GM12878 (cell line): ENCODE data around the gene GTF2B. TPM values are rescaled to one million over a fixed set of nuclear protein-coding genes. Genes with fewer than 3 reads are reported as not detected.

Experiments
- ATAC-seq: fragments of 200-7000 bp; cut with Tn5 transposase; 3 replicates; pipeline ENCODE4 v1.9.1; 2020; ENCODE audit warnings: mild to moderate bottlenecking, moderate library complexity
- BruUV-seq: library from RNA; stranded (reverse); fragments of 400-500 nt; replicated peaks from 2 replicates; lab custom pipeline; 2021; lab: Mats Ljungman, UMichigan
- CTCF ChIA-PET: fragments of 300-600 bp; sonication (Branson Sonifier 250); formaldehyde crosslinking; extraction: SDS; loops from one replicate; lab custom pipeline; 2021; ENCODE audit warnings: inconsistent platforms; lab: Yijun Ruan, JAX
- POLR2A ChIA-PET: fragments of 350-600 bp; formaldehyde crosslinking; extraction: SDS; loops from one replicate; lab custom pipeline; 2021; ENCODE audit warnings: inconsistent platforms; lab: Charles Lee
- RAD21 ChIA-PET: fragments of 300-600 bp; sonication (Branson Sonifier 250); formaldehyde crosslinking; loops from one replicate; lab custom pipeline; 2023; ENCODE audit warnings: antibody characterized with exemption; ENCODE audit not compliant: unreplicated experiment; lab: Charles Lee
- SMC1A ChIA-PET: fragments of 300-600 bp; sonication (Branson Sonifier 250); formaldehyde crosslinking; loops from one replicate; lab custom pipeline; 2023; ENCODE audit not compliant: unreplicated experiment, uncharacterized antibody; lab: Charles Lee
- DNase-seq: peaks from one replicate; pipeline ENCODE4 v3.0.0-alpha.2; 2011; ENCODE audit warnings: low read depth, low spot score
- FAIRE-seq: peaks from 3 replicates; lab custom pipeline; 2011; peaks lifted over from hg19 to GRCh38; lab: Jason Lieb, UNC
- H2AFZ ChIP-seq: 2 replicates; pipeline ENCODE4 v1.6.0; 2011; ENCODE audit warnings: low read depth, low read length, control low read depth; ENCODE audit not compliant: control insufficient read depth
- H3K27ac ChIP-seq: 2 replicates; pipeline ENCODE4 v1.5.1; 2011; ENCODE audit warnings: control low read depth; ENCODE audit not compliant: control insufficient read depth, insufficient read depth
- H3K27me3 ChIP-seq, 2 experiments: replicated peaks in 1 of 2; 2 replicates each; pipeline versions ENCODE4 v1.6.0 to v1.6.1; 2011; ENCODE audit warnings: low read length in 1 of 2; ENCODE audit not compliant: control insufficient read depth in 2 of 2, insufficient read depth in 2 of 2
- H3K36me3 ChIP-seq, 2 experiments: 2 replicates each; pipeline ENCODE4 v1.5.1; 2011; ENCODE audit warnings: low read length in 1 of 2; ENCODE audit not compliant: control insufficient read depth in 2 of 2, insufficient read depth in 2 of 2
- H3K4me1 ChIP-seq: 2 replicates; pipeline ENCODE4 v1.6.1; 2011; ENCODE audit warnings: mild to moderate bottlenecking, low read length, moderate library complexity, mixed read lengths; ENCODE audit not compliant: control insufficient read depth, insufficient read depth
- H3K4me2 ChIP-seq: 2 replicates; pipeline ENCODE4 v1.6.0; 2011; ENCODE audit warnings: control low read depth; ENCODE audit not compliant: control insufficient read depth, insufficient read depth
- H3K4me3 ChIP-seq: fragments of 200-600 bp; sonication (generic); 2 replicates; pipeline ENCODE4 v1.5.1; 2016
- H3K79me2 ChIP-seq: 2 replicates; pipeline ENCODE4 v1.6.0; 2011; ENCODE audit warnings: low read length; ENCODE audit not compliant: control insufficient read depth, insufficient read depth
- H3K9ac ChIP-seq: 2 replicates; pipeline ENCODE4 v1.8.0; 2011; ENCODE audit warnings: low read length, control low read depth, mixed read lengths; ENCODE audit not compliant: control insufficient read depth, insufficient read depth
- H3K9me3 ChIP-seq: replicated peaks from 3 replicates; pipeline ENCODE4 v1.5.1; 2011; ENCODE audit warnings: mild to moderate bottlenecking, low read length; ENCODE audit not compliant: control insufficient read depth, insufficient read depth
- H4K20me1 ChIP-seq: 2 replicates; pipeline ENCODE4 v1.6.0; 2011; ENCODE audit not compliant: control insufficient read depth, insufficient read depth
- FOS ChIP-seq: IDR thresholded peaks from 3 replicates; pipeline ENCODE4 v1.6.1; 2011; ENCODE audit warnings: borderline replicate concordance; ENCODE audit not compliant: insufficient read length; ENCODE audit errors: extremely low read depth
- LARP7 ChIP-seq: fragments of 450-650 bp; IDR thresholded peaks from 2 replicates; pipeline ENCODE4 v1.6.1; 2017; ENCODE audit warnings: mild to moderate bottlenecking
- MEF2B ChIP-seq: fragments of 450-650 bp; IDR thresholded peaks from 2 replicates; pipeline ENCODE4 v1.6.1; 2018; ENCODE audit warnings: mild to moderate bottlenecking, moderate library complexity; ENCODE audit not compliant: partially characterized antibody, poor library complexity, severe bottlenecking
- NR2C2 ChIP-seq: IDR thresholded peaks from 2 replicates; pipeline ENCODE4 v1.6.1; 2011; ENCODE audit warnings: borderline replicate concordance, low read depth; ENCODE audit not compliant: control insufficient read depth, insufficient read length
- RAD21 ChIP-seq: IDR thresholded peaks from 2 replicates; pipeline ENCODE4 v1.6.1; 2011; ENCODE audit warnings: mild to moderate bottlenecking, low read depth, low read length, moderate library complexity; ENCODE audit not compliant: insufficient read depth
- SIX5 ChIP-seq: IDR thresholded peaks from 2 replicates; pipeline ENCODE4 v1.6.1; 2011; ENCODE audit warnings: mild to moderate bottlenecking, low read depth, low read length, moderate library complexity; ENCODE audit not compliant: severe bottlenecking
- SMAD1 ChIP-seq: fragments of 450-650 bp; IDR thresholded peaks from 2 replicates; pipeline ENCODE4 v1.6.1; 2018; ENCODE audit warnings: mild to moderate bottlenecking, low read depth; ENCODE audit not compliant: partially characterized antibody
- SMC3 ChIP-seq: IDR thresholded peaks from 2 replicates; pipeline ENCODE4 v1.6.1; 2011; ENCODE audit warnings: low read length, improper control_type of control experiment, borderline replicate concordance
- SPI1 ChIP-seq: IDR thresholded peaks from 2 replicates; pipeline ENCODE4 v1.6.1; 2011; ENCODE audit warnings: low read depth, mild to moderate bottlenecking, low read length, moderate library complexity, borderline replicate concordance; ENCODE audit not compliant: insufficient read depth
- TCF7 ChIP-seq: IDR thresholded peaks from 2 replicates; pipeline ENCODE4 v1.6.1; 2014; ENCODE audit warnings: antibody characterized with exemption, borderline replicate concordance
- WGBS: methylation state at CpG from one replicate; pipeline ENCODE4 v1.1.6; 2016; ENCODE audit warnings: low lambda C conversion rate; ENCODE audit not compliant: insufficient replicate concordance, insufficient coverage; ENCODE audit errors: missing lambda C conversion rate; 5-methylcytosine and 5-hydroxymethylcytosine counted together
- in situ Hi-C: fragments of 300-500 bp; cut with MboI; formaldehyde crosslinking; loops from 9 replicates; pipeline ENCODE4 v1.14.3; 2018; ENCODE audit warnings: mixed read lengths
- intact Hi-C: fragments of 100-400 bp; cut with micrococcal nuclease; formaldehyde crosslinking; loops from one replicate; pipeline ENCODE4 v1.14.2; 2022; ENCODE audit not compliant: unreplicated experiment
- polyA plus RNA-seq, 11 experiments: library from polyadenylated mRNA; depleted of rRNA in 4 of 11; unstranded in 6 of 11; stranded (reverse) in 5 of 11; fragments of >200 nt; fragmentation: Nextera tagmentation in 4 of 11; fragmentation: Illumina TruSeq in 1 of 11; extraction: Ambion mirVana in 4 of 11; extraction: Trizol in 1 of 11; gene quantifications; 1 replicate in 1 of 11; 2 replicates in 10 of 11; pipeline versions ENCODE4 v1.2.1 to v1.2.3, GENCODE V29; 2011 to 2016; ENCODE audit warnings: inconsistent platforms in 2 of 11, missing spikeins in 2 of 11, low read depth in 1 of 11
- small RNA-seq: library from RNA; depleted of rRNA; stranded (forward); fragments of <200 nt; gene quantifications from one replicate; pipeline ENCODE3, GENCODE V24; 2014
- total RNA-seq, 4 experiments: library from RNA; depleted of rRNA in 3 of 4; stranded (reverse); fragments of >200 nt in 3 of 4; fragmentation: Illumina TruSeq in 1 of 4; extraction: Trizol in 1 of 4; gene quantifications; 2 replicates each; pipeline versions ENCODE4 v1.2.1 to v1.2.3, GENCODE V29; 2013 to 2021
- TF ChIP-seq, protein P1 (sequence below): fragments of 450-650 bp; IDR thresholded peaks from 2 replicates; pipeline ENCODE4 v1.6.1; 2016; ENCODE audit warnings: mild to moderate bottlenecking
- TF ChIP-seq, protein P2 (sequence below): fragments of 450-650 bp; IDR thresholded peaks from 2 replicates; pipeline ENCODE4 v1.6.1; 2017; ENCODE audit warnings: antibody characterized with exemption, mild to moderate bottlenecking, moderate library complexity

The GTF2B gene
- total and polyA plus RNA-seq, 10 of the 15 experiments (the other 5 are each of a cell fraction or from before 2014, with no cell fraction given) = 27.9 to 79.7 (median 59.5) TPM

DNA sequence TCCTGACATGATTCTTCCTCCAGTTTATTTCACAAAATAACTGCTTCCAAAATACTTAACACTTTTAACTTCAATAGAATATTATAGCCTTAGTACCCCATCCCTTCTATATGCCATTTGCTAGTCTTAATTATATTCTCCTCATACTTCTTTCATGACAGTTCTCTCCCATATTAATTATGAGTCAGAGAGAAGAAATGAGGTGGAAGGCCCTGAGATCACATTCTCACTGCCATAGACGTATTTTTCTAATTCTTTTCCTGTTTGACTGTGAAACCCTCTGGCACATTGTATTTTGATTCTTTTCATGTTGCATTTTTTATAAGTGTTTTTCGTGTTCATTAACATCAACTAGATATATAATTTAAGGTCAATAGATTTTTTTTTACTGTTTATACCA is 88.4 kb downstream of the GTF2B start:
- ChIA-PET POLR2A (no interaction called here), SMC1A (interaction anchor here (1.6 kb wide), 1 partner anchor 13 kb away, joined by 4 read pairs; no protein-coding TSS in a partner anchor)

More for the DNA sequence above, 88.4 kb downstream of the GTF2B start:
- intact Hi-C loops (no loop called here), in situ Hi-C loops (no loop called here)
- no peaks in the 10 kb centered on the region for H3K79me2 ChIP-seq
- peaks cover 17% of the 10 kb centered on the region for H3K9me3 ChIP-seq
- ATAC-seq (no peak), FAIRE-seq (no peak), DNase-seq (no peak)
- no peak overlapping the region for H3K4me2 ChIP-seq
- peak overlapping the region; percentile 58; the same call in 1 of the 2 replicates for H3K27ac ChIP-seq
- no peaks in the 10 kb centered on the region for H3K27me3 ChIP-seq
- TF ChIP-seq RAD21 = no peak
- TF ChIP-seq, protein P1, sequence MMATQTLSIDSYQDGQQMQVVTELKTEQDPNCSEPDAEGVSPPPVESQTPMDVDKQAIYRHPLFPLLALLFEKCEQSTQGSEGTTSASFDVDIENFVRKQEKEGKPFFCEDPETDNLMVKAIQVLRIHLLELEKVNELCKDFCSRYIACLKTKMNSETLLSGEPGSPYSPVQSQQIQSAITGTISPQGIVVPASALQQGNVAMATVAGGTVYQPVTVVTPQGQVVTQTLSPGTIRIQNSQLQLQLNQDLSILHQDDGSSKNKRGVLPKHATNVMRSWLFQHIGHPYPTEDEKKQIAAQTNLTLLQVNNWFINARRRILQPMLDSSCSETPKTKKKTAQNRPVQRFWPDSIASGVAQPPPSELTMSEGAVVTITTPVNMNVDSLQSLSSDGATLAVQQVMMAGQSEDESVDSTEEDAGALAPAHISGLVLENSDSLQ = no peak
- no peak for TF ChIP-seq SMAD1
- no peak for TF ChIP-seq TCF7
- no peak for TF ChIP-seq MEF2B
- TF ChIP-seq, protein P2, sequence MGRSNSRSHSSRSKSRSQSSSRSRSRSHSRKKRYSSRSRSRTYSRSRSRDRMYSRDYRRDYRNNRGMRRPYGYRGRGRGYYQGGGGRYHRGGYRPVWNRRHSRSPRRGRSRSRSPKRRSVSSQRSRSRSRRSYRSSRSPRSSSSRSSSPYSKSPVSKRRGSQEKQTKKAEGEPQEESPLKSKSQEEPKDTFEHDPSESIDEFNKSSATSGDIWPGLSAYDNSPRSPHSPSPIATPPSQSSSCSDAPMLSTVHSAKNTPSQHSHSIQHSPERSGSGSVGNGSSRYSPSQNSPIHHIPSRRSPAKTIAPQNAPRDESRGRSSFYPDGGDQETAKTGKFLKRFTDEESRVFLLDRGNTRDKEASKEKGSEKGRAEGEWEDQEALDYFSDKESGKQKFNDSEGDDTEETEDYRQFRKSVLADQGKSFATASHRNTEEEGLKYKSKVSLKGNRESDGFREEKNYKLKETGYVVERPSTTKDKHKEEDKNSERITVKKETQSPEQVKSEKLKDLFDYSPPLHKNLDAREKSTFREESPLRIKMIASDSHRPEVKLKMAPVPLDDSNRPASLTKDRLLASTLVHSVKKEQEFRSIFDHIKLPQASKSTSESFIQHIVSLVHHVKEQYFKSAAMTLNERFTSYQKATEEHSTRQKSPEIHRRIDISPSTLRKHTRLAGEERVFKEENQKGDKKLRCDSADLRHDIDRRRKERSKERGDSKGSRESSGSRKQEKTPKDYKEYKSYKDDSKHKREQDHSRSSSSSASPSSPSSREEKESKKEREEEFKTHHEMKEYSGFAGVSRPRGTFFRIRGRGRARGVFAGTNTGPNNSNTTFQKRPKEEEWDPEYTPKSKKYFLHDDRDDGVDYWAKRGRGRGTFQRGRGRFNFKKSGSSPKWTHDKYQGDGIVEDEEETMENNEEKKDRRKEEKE = no peak
- TF ChIP-seq FOS = no peak
- no peak for TF ChIP-seq SMC3
- no peak for TF ChIP-seq NR2C2
- TF ChIP-seq LARP7 = no peak
- no peak for TF ChIP-seq SPI1
- no peak for TF ChIP-seq SIX5
- no peaks in the 10 kb centered on the region for H3K4me1 ChIP-seq
- H3K4me3 ChIP-seq = no peak overlapping the region
- no TSS peak for BruUV-seq
- H3K9ac ChIP-seq = no peak overlapping the region
- peaks cover 2 to 16% of the 10 kb centered on the region in 2 experiments; a peak in 3 of 4 replicates for H3K36me3 ChIP-seq
- ChIA-PET CTCF (no interaction called here), RAD21 (no interaction called here)
- H2AFZ ChIP-seq = no peak overlapping the region
- H4K20me1 ChIP-seq = no peaks in the 10 kb centered on the region
- 95% methylated on average over 2 of the region's 2 CpGs for WGBS

Small RNAs within 50 kb of the gene (small RNA-seq; reads per million reads assigned to genes)
- not detected for gene RNU6-125P

Other genes with a start within 250 kb of the GTF2B start
- 9.9 and 10.9 TPM in 2 replicates for gene PKN2, start 207.3 kb downstream of the GTF2B start, total RNA-seq (2014; rRNA removed)
- gene PKN2, start 207.3 kb downstream of the GTF2B start, total RNA-seq (2014; rRNA removed; fragmentation: Illumina TruSeq; extraction: Trizol) = 17.0 and 18.9 TPM in 2 replicates
- gene PKN2, start 207.3 kb downstream of the GTF2B start, total RNA-seq (2021) = 13.3 and 14.1 TPM in 2 replicates
- 18.3 and 33.2 TPM in 2 replicates for gene PKN2, start 207.3 kb downstream of the GTF2B start, polyA plus RNA-seq (2011; rRNA removed)
- gene PKN2, start 207.3 kb downstream of the GTF2B start, polyA plus RNA-seq (2014; fragmentation: Illumina TruSeq; extraction: Trizol) = 17.0 and 24.9 TPM in 2 replicates
- gene PKN2, start 207.3 kb downstream of the GTF2B start, polyA plus RNA-seq (2014; fragmentation: Nextera tagmentation; extraction: Ambion mirVana) = 1 to 10 TPM; 2.6 to 3.8 TPM
- 11.5 and 13.9 TPM in 2 replicates for gene PKN2, start 207.3 kb downstream of the GTF2B start, polyA plus RNA-seq (2014; rRNA removed)
- gene PKN2, start 207.3 kb downstream of the GTF2B start, polyA plus RNA-seq (2016; fragmentation: Nextera tagmentation; extraction: Ambion mirVana) = 10 to 100 TPM; 11.7 to 12.4 TPM
- 16.9 and 17.1 TPM in 2 replicates for gene KYAT3, start 101.1 kb upstream of the GTF2B start, total RNA-seq (2014; rRNA removed)
- 24.4 and 25.3 TPM in 2 replicates for gene KYAT3, start 101.1 kb upstream of the GTF2B start, total RNA-seq (2014; rRNA removed; fragmentation: Illumina TruSeq; extraction: Trizol)
- gene KYAT3, start 101.1 kb upstream of the GTF2B start, total RNA-seq (2021) = 27.8 and 28.2 TPM in 2 replicates
- gene KYAT3, start 101.1 kb upstream of the GTF2B start, polyA plus RNA-seq (2011; rRNA removed) = 29.9 and 53.8 TPM in 2 replicates
- gene KYAT3, start 101.1 kb upstream of the GTF2B start, polyA plus RNA-seq (2014; fragmentation: Illumina TruSeq; extraction: Trizol) = 35.4 and 46.5 TPM in 2 replicates
- gene KYAT3, start 101.1 kb upstream of the GTF2B start, polyA plus RNA-seq (2014; fragmentation: Nextera tagmentation; extraction: Ambion mirVana) = 10 to 100 TPM; 18.9 to 21.8 TPM
- 20.4 and 24.1 TPM in 2 replicates for gene KYAT3, start 101.1 kb upstream of the GTF2B start, polyA plus RNA-seq (2014; rRNA removed)
- 10 to 100 TPM; 25.9 to 27.5 TPM for gene KYAT3, start 101.1 kb upstream of the GTF2B start, polyA plus RNA-seq (2016; fragmentation: Nextera tagmentation; extraction: Ambion mirVana)
- 6.9 and 8.3 TPM in 2 replicates for gene RBMXL1, start 101.1 kb upstream of the GTF2B start, total RNA-seq (2014; rRNA removed)
- 9.7 and 10.4 TPM in 2 replicates for gene RBMXL1, start 101.1 kb upstream of the GTF2B start, total RNA-seq (2014; rRNA removed; fragmentation: Illumina TruSeq; extraction: Trizol)
- gene RBMXL1, start 101.1 kb upstream of the GTF2B start, total RNA-seq (2021) = 13.9 TPM in 2 replicates
- 6.5 and 7.4 TPM in 2 replicates for gene RBMXL1, start 101.1 kb upstream of the GTF2B start, polyA plus RNA-seq (2011; rRNA removed)
- 9.2 and 11.8 TPM in 2 replicates for gene RBMXL1, start 101.1 kb upstream of the GTF2B start, polyA plus RNA-seq (2014; fragmentation: Illumina TruSeq; extraction: Trizol)
- 1 to 10 TPM; 3.5 to 4.0 TPM for gene RBMXL1, start 101.1 kb upstream of the GTF2B start, polyA plus RNA-seq (2014; fragmentation: Nextera tagmentation; extraction: Ambion mirVana)
- gene RBMXL1, start 101.1 kb upstream of the GTF2B start, polyA plus RNA-seq (2014; rRNA removed) = 3.8 and 4.4 TPM in 2 replicates
- 1 to 10 TPM; 9.3 to 10.0 TPM for gene RBMXL1, start 101.1 kb upstream of the GTF2B start, polyA plus RNA-seq (2016; fragmentation: Nextera tagmentation; extraction: Ambion mirVana)
- 2.6 TPM in 2 replicates for gene GBP3, start 131.3 kb upstream of the GTF2B start, total RNA-seq (2014; rRNA removed)
- gene GBP3, start 131.3 kb upstream of the GTF2B start, total RNA-seq (2014; rRNA removed; fragmentation: Illumina TruSeq; extraction: Trizol) = 2.7 and 3.3 TPM in 2 replicates
- gene GBP3, start 131.3 kb upstream of the GTF2B start, total RNA-seq (2021) = 1.8 and 2.4 TPM in 2 replicates
- gene GBP3, start 131.3 kb upstream of the GTF2B start, polyA plus RNA-seq (2011; rRNA removed) = 3.1 and 3.8 TPM in 2 replicates
- gene GBP3, start 131.3 kb upstream of the GTF2B start, polyA plus RNA-seq (2014; fragmentation: Illumina TruSeq; extraction: Trizol) = 2.1 and 5.7 TPM in 2 replicates
- gene GBP3, start 131.3 kb upstream of the GTF2B start, polyA plus RNA-seq (2014; fragmentation: Nextera tagmentation; extraction: Ambion mirVana) = 1 to 10 TPM in 1 of 2 experiments, under 1 TPM in 1; 0.32 to 1.2 TPM
- gene GBP3, start 131.3 kb upstream of the GTF2B start, polyA plus RNA-seq (2014; rRNA removed) = 1.2 and 1.4 TPM in 2 replicates
- under 1 TPM; 0.21 to 0.98 TPM for gene GBP3, start 131.3 kb upstream of the GTF2B start, polyA plus RNA-seq (2016; fragmentation: Nextera tagmentation; extraction: Ambion mirVana)
- gene GBP1, start 173.6 kb upstream of the GTF2B start, total RNA-seq (2014; rRNA removed) = 5.1 and 5.3 TPM in 2 replicates
- gene GBP1, start 173.6 kb upstream of the GTF2B start, total RNA-seq (2014; rRNA removed; fragmentation: Illumina TruSeq; extraction: Trizol) = 6.8 and 6.9 TPM in 2 replicates
- 3.9 and 4.8 TPM in 2 replicates for gene GBP1, start 173.6 kb upstream of the GTF2B start, total RNA-seq (2021)
- 8.7 and 8.9 TPM in 2 replicates for gene GBP1, start 173.6 kb upstream of the GTF2B start, polyA plus RNA-seq (2011; rRNA removed)
- gene GBP1, start 173.6 kb upstream of the GTF2B start, polyA plus RNA-seq (2014; fragmentation: Illumina TruSeq; extraction: Trizol) = 7.2 and 8.4 TPM in 2 replicates
- 1 to 10 TPM; 3.6 to 6.2 TPM for gene GBP1, start 173.6 kb upstream of the GTF2B start, polyA plus RNA-seq (2014; fragmentation: Nextera tagmentation; extraction: Ambion mirVana)
- 3.4 and 4.2 TPM in 2 replicates for gene GBP1, start 173.6 kb upstream of the GTF2B start, polyA plus RNA-seq (2014; rRNA removed)
- gene GBP1, start 173.6 kb upstream of the GTF2B start, polyA plus RNA-seq (2016; fragmentation: Nextera tagmentation; extraction: Ambion mirVana) = 1 to 10 TPM; 1.5 to 1.8 TPM
- 3.2 and 3.5 TPM in 2 replicates for gene GBP2, start 234.5 kb upstream of the GTF2B start, total RNA-seq (2014; rRNA removed)
- gene GBP2, start 234.5 kb upstream of the GTF2B start, total RNA-seq (2014; rRNA removed; fragmentation: Illumina TruSeq; extraction: Trizol) = 5.9 and 7.7 TPM in 2 replicates
- gene GBP2, start 234.5 kb upstream of the GTF2B start, total RNA-seq (2021) = 3.1 TPM in 2 replicates
- 5.6 and 6.1 TPM in 2 replicates for gene GBP2, start 234.5 kb upstream of the GTF2B start, polyA plus RNA-seq (2011; rRNA removed)
- 5.2 and 7.7 TPM in 2 replicates for gene GBP2, start 234.5 kb upstream of the GTF2B start, polyA plus RNA-seq (2014; fragmentation: Illumina TruSeq; extraction: Trizol)
- gene GBP2, start 234.5 kb upstream of the GTF2B start, polyA plus RNA-seq (2014; fragmentation: Nextera tagmentation; extraction: Ambion mirVana) = 1 to 10 TPM; 2.6 to 4.0 TPM
- gene GBP2, start 234.5 kb upstream of the GTF2B start, polyA plus RNA-seq (2014; rRNA removed) = 3.2 TPM in 2 replicates
- 1 to 10 TPM; 1.6 TPM for gene GBP2, start 234.5 kb upstream of the GTF2B start, polyA plus RNA-seq (2016; fragmentation: Nextera tagmentation; extraction: Ambion mirVana)